ENCODE results near the gene MCEE. TPM values are rescaled to one million over a fixed set of nuclear protein-coding genes. Genes with fewer than 3 reads are reported as not detected.

Gene MCEE
- total and polyA plus RNA-seq, 2 of the 4 experiments (the other 2 are of a cell fraction) = 11.1 to 15.0 TPM

- Histone ChIP-seq H3K56ac (ENCODE audit: extremely low read depth, insufficient read depth, low read length) (no peak overlapping the region), H2BK15ac (ENCODE audit: low read depth, low read length) (no peak overlapping the region), H3K23ac (ENCODE audit: low read depth, low read length) (no peak overlapping the region), H2AK5ac (ENCODE audit: low read depth, low read length) (no peak overlapping the region), H2AFZ (replicated peaks; ENCODE audit: low read length, poor library complexity) (no peak overlapping the region), H3K4me2 (ENCODE audit: low read depth, low read length) (no peak overlapping the region), H2BK20ac (ENCODE audit: low read depth, low read length) (no peak overlapping the region), H2BK120ac (ENCODE audit: low read depth, low read length) (no peak overlapping the region), H3K27ac (ENCODE audit: insufficient read depth, low read length) (no peak overlapping the region), H2AK9ac (replicated peaks; ENCODE audit: low read depth, low read length, poor library complexity) (no peak overlapping the region), H3K9me3 (ENCODE audit: control insufficient read depth, insufficient read depth, low read length) (no peaks in the 10 kb centered on the region), H4K20me1 (ENCODE audit: insufficient read depth, low read length) (no peaks in the 10 kb centered on the region), H2BK5ac (ENCODE audit: low read depth, low read length, poor library complexity, severe bottlenecking) (no peak overlapping the region), H4K8ac (ENCODE audit: low read depth in 2 of 2, low read length in 2 of 2) (no peak overlapping the region), H3K4me1 (ENCODE audit: control insufficient read depth, insufficient read depth, low read length) (no peaks in the 10 kb centered on the region), H4K91ac (ENCODE audit: insufficient read depth, low read depth, low read length) (no peak overlapping the region), H3K18ac (ENCODE audit: low read depth, low read length) (no peak overlapping the region), H3K79me1 (ENCODE audit: low read depth in 1 of 2, low read length in 2 of 2) (no peaks in the 10 kb centered on the region), H3K27me3 (ENCODE audit: control insufficient read depth, insufficient read depth, low read length) (peaks cover 14% of the 10 kb centered on the region), H3K9me1 (ENCODE audit: insufficient read depth, low read length) (no peaks in the 10 kb centered on the region), H3K14ac (replicated peaks; ENCODE audit: low read depth, low read length) (no peak overlapping the region), H3K36me3 (ENCODE audit: control insufficient read depth, insufficient read depth, low read length) (no peaks in the 10 kb centered on the region), H3K4me3 (ENCODE audit: insufficient read depth, low read depth, low read length) (no peak overlapping the region), H3K4ac (ENCODE audit: low read depth, low read length) (no peak overlapping the region), H4K5ac (ENCODE audit: low read depth, low read length) (no peak overlapping the region), H3K9ac (ENCODE audit: low read depth, low read length) (no peak overlapping the region)
- intact Hi-C loops (cut with micrococcal nuclease) = no loop called here
- ATAC-seq (ENCODE audit: low read depth) (no peak), DNase-seq (no peak)
- POLR2A ChIA-PET (ENCODE audit: unreplicated experiment) = no interaction called here
- WGBS, 2 experiments (ENCODE audit: extremely low coverage in 2 of 2, insufficient read length in 1 of 2) = no CpG with 5 or more reads among the region's 3 CpGs
- BruUV-seq (replicated peaks) = no TSS peak
- TF ChIP-seq MXI1 (IDR thresholded peaks at IDR 0.05; ENCODE audit: borderline replicate concordance, low read depth, low read length) = no peak
- TF ChIP-seq CEBPB (IDR thresholded peaks at IDR 0.05; ENCODE audit: low read depth, low read length) = no peak
- TF ChIP-seq FOS (IDR thresholded peaks at IDR 0.05; ENCODE audit: low read depth, low read length) = no peak
- no peak for TF ChIP-seq USF2 (IDR thresholded peaks at IDR 0.05; ENCODE audit: low read depth, low read length)
- TF ChIP-seq CTCF (conservative IDR thresholded peaks at IDR 0.05; ENCODE audit: low read depth, low read length) = no peak
- TF ChIP-seq POLR2A (IDR thresholded peaks at IDR 0.05; ENCODE audit: low read depth, low read length) = no peak
- TF ChIP-seq NFE2L2 (IDR thresholded peaks at IDR 0.05; ENCODE audit: low read depth, low read length) = no peak
- no peak for TF ChIP-seq SMC3 (IDR thresholded peaks at IDR 0.05; ENCODE audit: low read depth, low read length)
- no peak for TF ChIP-seq BHLHE40 (IDR thresholded peaks at IDR 0.05; ENCODE audit: low read depth, low read length)
- TF ChIP-seq RAD21 (IDR thresholded peaks at IDR 0.05; ENCODE audit: low read length) = no peak
- no peak for TF ChIP-seq CHD1 (IDR thresholded peaks at IDR 0.05; ENCODE audit: low read depth, low read length)
- no peak for TF ChIP-seq MAZ (IDR thresholded peaks at IDR 0.05; ENCODE audit: borderline replicate concordance, low read depth, low read length)
- no peak for TF ChIP-seq MAFK (IDR thresholded peaks at IDR 0.05; ENCODE audit: low read depth, low read length)
- TF ChIP-seq RFX5 (IDR thresholded peaks at IDR 0.05; ENCODE audit: low read depth, low read length) = no peak
- in situ Hi-C loops (cut with MboI; ENCODE audit: low sequenced_read_pairs) = no loop called here
- CTCF ChIA-PET = no interaction called here
- dilution Hi-C loops (cut with HindIII; ENCODE audit: low sequenced_read_pairs, unreplicated experiment) = no loop called here
Measured at GRCh38 chr2:71174207-71174606, 44.2 kb upstream of the MCEE start.

Data from IMR-90 (cell line).